HCT116 (cell line): ENCODE measurements around the gene SYN1. TPM values are rescaled to one million over a fixed set of nuclear protein-coding genes. Genes with fewer than 3 reads are reported as not detected.
A peak's percentile ranks its signal among the peaks of the same experiment; 100 is the strongest.

Source experiments
- ATAC-seq: fragments of 200-7000 bp; cut with Tn5 transposase; 2 replicates; pipeline ENCODE4 v1.9.1; 2020; ENCODE audit warnings: mild to moderate bottlenecking, moderate library complexity
- BruUV-seq: library from RNA; stranded (reverse); fragments of 400-500 nt; replicated peaks from 2 replicates; lab custom pipeline; 2021; lab: Mats Ljungman, UMichigan
- CTCF ChIA-PET: fragments of 300-600 bp; sonication (Branson Sonifier 250); formaldehyde crosslinking; loops from one replicate; lab custom pipeline; 2021; ENCODE audit warnings: antibody characterized with exemption; lab: Charles Lee
- POLR2A ChIA-PET: fragments of 300-600, 350-600 bp; sonication (Branson Sonifier 250); formaldehyde crosslinking; loops from one replicate; lab custom pipeline; 2021; ENCODE audit warnings: antibody characterized with exemption; lab: Charles Lee
- RAD21 ChIA-PET, 2 experiments: fragments of 300-600 bp; sonication (Branson Sonifier 250); formaldehyde crosslinking; loops; one replicate each; lab custom pipeline; 2023; ENCODE audit warnings: low total read pairs in 2 of 2; ENCODE audit not compliant: uncharacterized antibody in 2 of 2, unreplicated experiment in 2 of 2, low non-redundant PET in 1 of 2; lab: Charles Lee
- DNase-seq: peaks from one replicate; pipeline ENCODE4 v3.0.0-alpha.2; 2010; ENCODE audit warnings: low read depth, low spot score
- H2AFZ ChIP-seq: fragments of 200-600 bp; shearing (Covaris generic), sonication (generic); 2 replicates; pipeline ENCODE4 v1.6.1; 2017; ENCODE audit warnings: low read depth, mixed run types, mixed read lengths, antibody characterized with exemption, low read length; ENCODE audit not compliant: poor library complexity, severe bottlenecking
- H3K27ac ChIP-seq: 2 replicates; pipeline ENCODE4 v1.5.1; 2012; ENCODE audit warnings: low read depth, low read length
- H3K27me3 ChIP-seq: fragments of 200-600 bp; sonication (generic); 2 replicates; pipeline ENCODE4 v1.6.1; 2016; ENCODE audit warnings: mixed run types, low read length, mixed read lengths; ENCODE audit not compliant: insufficient read depth
- H3K36me3 ChIP-seq, 2 experiments: fragments of 200-500 bp in 1 of 2; fragments of 200-600 bp in 1 of 2; sonication (Bioruptor generic) in 1 of 2; sonication (generic) in 1 of 2; 2 replicates each; pipeline versions ENCODE4 v1.5.1 to v1.6.1; 2014 to 2016; ENCODE audit warnings: low read length in 2 of 2, inconsistent platforms in 1 of 2, mixed read lengths in 1 of 2, mixed run types in 1 of 2; ENCODE audit not compliant: insufficient read depth in 2 of 2, control insufficient read depth in 1 of 2
- H3K4me1 ChIP-seq, 2 experiments: fragments of 200-600 bp in 1 of 2; sonication (generic) in 1 of 2; 2 replicates each; pipeline versions ENCODE4 v1.5.1 to v1.6.1; 2012 to 2017; ENCODE audit warnings: low read length in 2 of 2, inconsistent platforms in 1 of 2, mild to moderate bottlenecking in 1 of 2, mixed read lengths in 1 of 2, mixed run types in 1 of 2, moderate library complexity in 1 of 2; ENCODE audit not compliant: insufficient read depth in 2 of 2, control insufficient read depth in 1 of 2
- H3K4me2 ChIP-seq: fragments of 200-600 bp; sonication (generic); 2 replicates; pipeline ENCODE4 v1.6.1; 2017; ENCODE audit warnings: mixed run types, low read length, mixed read lengths
- H3K4me3 ChIP-seq, 2 experiments: fragments of 200-600 bp in 1 of 2; sonication (generic) in 1 of 2; replicated peaks in 1 of 2; 2 replicates each; pipeline ENCODE4 v1.5.1; 2011 to 2016; ENCODE audit warnings: low read length in 2 of 2, control low read depth in 1 of 2, low read depth in 1 of 2, mild to moderate bottlenecking in 1 of 2, mixed read lengths in 1 of 2, mixed run types in 1 of 2
- H3K79me2 ChIP-seq: fragments of 200-600 bp; sonication (generic); 2 replicates; pipeline ENCODE4 v1.6.1; 2017; ENCODE audit warnings: mild to moderate bottlenecking, mixed run types, low read length, moderate library complexity, mixed read lengths; ENCODE audit not compliant: insufficient read depth
- H3K9ac ChIP-seq: fragments of 200-600 bp; sonication (generic); 2 replicates; pipeline ENCODE4 v1.6.1; 2016; ENCODE audit warnings: low read length, mixed read lengths
- H3K9me2 ChIP-seq: fragments of 200-600 bp; sonication (generic), shearing (Covaris generic); 2 replicates; pipeline ENCODE4 v1.6.1; 2017; ENCODE audit warnings: mixed run types, mild to moderate bottlenecking, moderate library complexity; ENCODE audit not compliant: insufficient read depth
- H3K9me3 ChIP-seq, 2 experiments: fragments of 200-500 bp in 1 of 2; fragments of 200-600 bp in 1 of 2; sonication (Bioruptor generic) in 1 of 2; sonication (generic) in 1 of 2; 2 replicates each; pipeline ENCODE4 v1.6.1; 2014 to 2017; ENCODE audit warnings: low read length in 2 of 2, mixed read lengths in 2 of 2, inconsistent platforms in 1 of 2, low read depth in 1 of 2, mild to moderate bottlenecking in 1 of 2, mixed run types in 1 of 2, moderate library complexity in 1 of 2; ENCODE audit not compliant: control insufficient read depth in 1 of 2, insufficient read depth in 1 of 2
- H4K20me1 ChIP-seq: fragments of 200-600 bp; sonication (generic), shearing (Covaris generic); 2 replicates; pipeline ENCODE4 v1.6.1; 2017; ENCODE audit warnings: mixed run types, mild to moderate bottlenecking, moderate library complexity; ENCODE audit not compliant: insufficient read depth
- ELF1 ChIP-seq: IDR thresholded peaks from 2 replicates; pipeline ENCODE4 v1.6.1; 2012; ENCODE audit warnings: low read depth, borderline replicate concordance
- FOSL1 ChIP-seq: IDR thresholded peaks from 2 replicates; pipeline ENCODE4 v1.6.1; 2012; ENCODE audit warnings: low read depth
- SRF ChIP-seq: IDR thresholded peaks from 2 replicates; pipeline ENCODE4 v1.6.1; 2012; ENCODE audit warnings: low read depth
- ZFX ChIP-seq: fragments of 450-650 bp; IDR thresholded peaks from 2 replicates; pipeline ENCODE4 v1.6.1; 2017
- intact Hi-C: fragments of 100-400 bp; cut with micrococcal nuclease; formaldehyde crosslinking; loops from 2 replicates; pipeline ENCODE4 v1.10.0; 2022
- total RNA-seq: library from RNA; stranded (reverse); gene quantifications from one replicate; pipeline ENCODE4 v1.2.1, GENCODE V29; 2021; ENCODE audit not compliant: unreplicated experiment
- TF ChIP-seq, protein P1 (sequence below): IDR thresholded peaks from 2 replicates; pipeline ENCODE4 v1.6.1; 2011; ENCODE audit warnings: mild to moderate bottlenecking, low read length, moderate library complexity; ENCODE audit not compliant: insufficient replicate concordance; ENCODE audit errors: extremely low read depth

SYN1 gene
- total RNA-seq, 1 experiment from 2014 or later = 0.86 TPM

DNA sequence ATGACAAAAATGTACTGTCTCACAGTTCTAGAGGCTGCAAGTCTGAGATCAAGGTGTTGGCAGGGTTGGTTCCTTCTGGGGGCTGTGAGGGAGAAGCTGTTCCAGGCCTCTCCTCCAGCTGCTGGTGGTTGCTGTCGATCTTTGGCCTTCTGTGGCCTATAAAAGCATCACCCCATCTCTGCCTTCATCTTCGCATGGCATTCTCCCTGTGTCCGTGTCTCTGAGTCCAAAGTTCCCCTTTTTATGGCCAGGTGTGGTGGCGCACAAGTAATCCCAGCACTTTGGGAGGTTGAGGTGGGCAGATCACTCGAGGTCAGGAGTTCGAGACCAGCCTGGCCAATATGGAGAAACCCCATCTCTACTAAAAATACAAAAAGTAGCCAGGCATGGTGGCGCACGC, 90.1 kb downstream of the SYN1 start:
- H3K4me1 ChIP-seq = no peaks in the 10 kb centered on the region
- no peaks in the 10 kb centered on the region for H3K9me2 ChIP-seq
- ChIA-PET CTCF (no interaction called here), RAD21 (no interaction called here), POLR2A (no interaction called here)
- ATAC-seq (no peak), DNase-seq (no peak)
- no peak overlapping the region for H2AFZ ChIP-seq
- no peak overlapping the region for H3K27ac ChIP-seq
- no peaks in the 10 kb centered on the region for H3K9me3 ChIP-seq
- H4K20me1 ChIP-seq = no peaks in the 10 kb centered on the region
- H3K4me2 ChIP-seq = no peak overlapping the region
- BruUV-seq = no TSS peak
- H3K36me3 ChIP-seq = no peaks in the 10 kb centered on the region
- no peak overlapping the region for H3K4me3 ChIP-seq
- no peaks in the 10 kb centered on the region for H3K79me2 ChIP-seq
- no peak overlapping the region for H3K9ac ChIP-seq
- intact Hi-C loops = no loop called here
- H3K27me3 ChIP-seq = no peaks in the 10 kb centered on the region
- TF ChIP-seq ZFX = no peak

DNA sequence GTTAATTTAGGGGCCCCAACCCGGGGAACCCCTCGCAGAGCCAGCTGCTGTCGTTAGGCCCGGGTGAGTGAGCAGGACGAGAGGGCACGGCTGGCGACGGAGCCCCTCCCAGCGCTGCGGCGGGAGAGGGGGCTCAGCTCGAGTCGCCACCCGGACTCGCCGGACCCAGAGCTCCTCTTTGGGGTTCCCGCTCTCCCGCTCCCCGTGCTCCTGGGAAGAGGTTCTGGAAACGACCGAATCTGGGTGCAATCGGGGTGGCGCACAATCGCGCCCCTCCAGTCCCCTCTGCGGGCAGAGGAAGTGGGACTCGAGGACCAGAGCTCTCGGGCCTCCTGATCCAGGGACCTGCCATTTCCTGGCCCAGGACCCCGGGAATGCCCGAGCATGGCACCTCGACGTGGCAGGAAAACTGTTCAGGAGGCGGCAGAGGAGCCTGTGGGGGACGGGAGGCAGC, 95.9 kb downstream of the SYN1 start:
- H4K20me1 ChIP-seq = no peaks in the 10 kb centered on the region
- peaks cover 0 to 6% of the 10 kb centered on the region in 2 experiments; a peak in 1 of 4 replicates for H3K4me1 ChIP-seq
- no peaks in the 10 kb centered on the region for H3K79me2 ChIP-seq
- no peaks in the 10 kb centered on the region for H3K36me3 ChIP-seq
- TF ChIP-seq ELF1 (no peak), FOSL1 (no peak), SRF (no peak), ZFX (no peak)
- TF ChIP-seq, protein P1, sequence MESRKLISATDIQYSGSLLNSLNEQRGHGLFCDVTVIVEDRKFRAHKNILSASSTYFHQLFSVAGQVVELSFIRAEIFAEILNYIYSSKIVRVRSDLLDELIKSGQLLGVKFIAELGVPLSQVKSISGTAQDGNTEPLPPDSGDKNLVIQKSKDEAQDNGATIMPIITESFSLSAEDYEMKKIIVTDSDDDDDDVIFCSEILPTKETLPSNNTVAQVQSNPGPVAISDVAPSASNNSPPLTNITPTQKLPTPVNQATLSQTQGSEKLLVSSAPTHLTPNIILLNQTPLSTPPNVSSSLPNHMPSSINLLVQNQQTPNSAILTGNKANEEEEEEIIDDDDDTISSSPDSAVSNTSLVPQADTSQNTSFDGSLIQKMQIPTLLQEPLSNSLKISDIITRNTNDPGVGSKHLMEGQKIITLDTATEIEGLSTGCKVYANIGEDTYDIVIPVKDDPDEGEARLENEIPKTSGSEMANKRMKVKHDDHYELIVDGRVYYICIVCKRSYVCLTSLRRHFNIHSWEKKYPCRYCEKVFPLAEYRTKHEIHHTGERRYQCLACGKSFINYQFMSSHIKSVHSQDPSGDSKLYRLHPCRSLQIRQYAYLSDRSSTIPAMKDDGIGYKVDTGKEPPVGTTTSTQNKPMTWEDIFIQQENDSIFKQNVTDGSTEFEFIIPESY = no peak
- CTCF ChIA-PET = interaction anchor here (0.5 to 2.4 kb wide), 11 partner anchors 9 to 940 kb away, joined by 3 to 12 read pairs (median 4); no protein-coding TSS in a partner anchor
- POLR2A ChIA-PET = interaction anchor here (1.5 to 1.9 kb wide), 2 partner anchors 290 to 333 kb away, joined by 5 to 7 read pairs; no protein-coding TSS in a partner anchor
- peak overlapping the region; percentile 66 for H3K4me2 ChIP-seq
- ATAC-seq (peak; percentile 25; the same call in 1 of the 2 replicates), DNase-seq (no peak)
- no peak overlapping the region for H3K9ac ChIP-seq
- H3K27me3 ChIP-seq = no peaks in the 10 kb centered on the region
- no peak overlapping the region for H3K27ac ChIP-seq
- intact Hi-C loops = loop anchor here (1.0 kb wide), 2 partner anchors 26 to 330 kb away; partner anchors contain the start of gene UBA1
- no peak overlapping the region for H2AFZ ChIP-seq
- no TSS peak for BruUV-seq
- RAD21 ChIA-PET = interaction anchor here (0.6 to 1.2 kb wide), 4 partner anchors 26 to 401 kb away, joined by 3 to 5 read pairs (median 5); no protein-coding TSS in a partner anchor
- no peaks in the 10 kb centered on the region for H3K9me3 ChIP-seq
- H3K9me2 ChIP-seq = no peaks in the 10 kb centered on the region
- H3K4me3 ChIP-seq = 0 out of 4 replicates have a peak overlapping the region, but pooled peaks of 1 of the 2 experiments have one; percentile 2
